PC-3 (cell line): ENCODE data around the gene HPSE2. TPM values are rescaled to one million over a fixed set of nuclear protein-coding genes. Genes with fewer than 3 reads are reported as not detected.

Experiments
- ATAC-seq: fragments of 200-7000 bp; cut with Tn5 transposase; 2 replicates; pipeline ENCODE4 v1.9.1; 2020; ENCODE audit warnings: mild to moderate bottlenecking, moderate library complexity
- BruUV-seq: library from RNA; stranded (reverse); fragments of 400-500 nt; replicated peaks from 2 replicates; lab custom pipeline; 2021; lab: Mats Ljungman, UMichigan
- CTCF ChIA-PET: fragments of 300-600 bp; sonication (Branson Sonifier 250); formaldehyde crosslinking; loops from one replicate; lab custom pipeline; 2022; ENCODE audit warnings: antibody characterized with exemption; lab: Charles Lee
- POLR2A ChIA-PET: fragments of 300-600 bp; sonication (Branson Sonifier 250); formaldehyde crosslinking; loops from one replicate; lab custom pipeline; 2022; ENCODE audit warnings: antibody characterized with exemption; ENCODE audit not compliant: unreplicated experiment; lab: Charles Lee
- DNase-seq: peaks from one replicate; pipeline ENCODE4 v3.0.0-alpha.2; 2015
- H2AFZ ChIP-seq: fragments of 300-600 bp; sonication (generic); 2 replicates; pipeline ENCODE4 v1.6.0; 2016; ENCODE audit warnings: antibody characterized with exemption, low read length
- H3F3A ChIP-seq: fragments of 300-600 bp; sonication (generic); one replicate; pipeline ENCODE4 v1.6.0; 2017; ENCODE audit warnings: antibody characterized with exemption, low read length, control low read depth, mild to moderate bottlenecking; ENCODE audit not compliant: unreplicated experiment
- H3K27ac ChIP-seq: fragments of 300-600 bp; sonication (generic); 2 replicates; pipeline ENCODE4 v1.5.1; 2016; ENCODE audit warnings: mild to moderate bottlenecking, low read length
- H3K27me3 ChIP-seq: fragments of 300-600 bp; sonication (generic); 2 replicates; pipeline ENCODE4 v1.6.1; 2016; ENCODE audit warnings: low read length, mixed read lengths
- H3K36me3 ChIP-seq: fragments of 300-600 bp; sonication (generic); 2 replicates; pipeline ENCODE4 v1.6.1; 2016; ENCODE audit warnings: low read depth, mixed run types, low read length, mixed read lengths
- H3K4me1 ChIP-seq: fragments of 300-600 bp; sonication (generic); 2 replicates; pipeline ENCODE4 v1.5.1; 2016; ENCODE audit warnings: low read length; ENCODE audit not compliant: insufficient read depth
- H3K4me2 ChIP-seq: fragments of 300-600 bp; sonication (generic); 2 replicates; pipeline ENCODE4 v1.6.0; 2016; ENCODE audit warnings: low read length
- H3K4me3 ChIP-seq: fragments of 300-600 bp; sonication (generic); 2 replicates; pipeline ENCODE4 v1.5.1; 2016; ENCODE audit warnings: mild to moderate bottlenecking, low read length, mixed read lengths
- H3K79me2 ChIP-seq: fragments of 300-600 bp; sonication (generic); 2 replicates; pipeline ENCODE4 v1.6.1; 2017; ENCODE audit warnings: low read length, mixed read lengths
- H3K9ac ChIP-seq: fragments of 300-600 bp; sonication (generic); 2 replicates; pipeline ENCODE4 v1.6.0; 2016; ENCODE audit warnings: mild to moderate bottlenecking, low read length
- H3K9me2 ChIP-seq: fragments of 300-600 bp; sonication (generic); replicated peaks from 2 replicates; pipeline ENCODE4 v1.6.1; 2016; ENCODE audit warnings: mixed run types, low read length, mixed read lengths
- H3K9me3 ChIP-seq: fragments of 300-600 bp; sonication (generic); 2 replicates; pipeline ENCODE4 v1.6.1; 2016; ENCODE audit warnings: low read length, mixed read lengths
- H4K20me1 ChIP-seq: fragments of 300-600 bp; sonication (generic); 2 replicates; pipeline ENCODE4 v1.6.1; 2016; ENCODE audit warnings: low read length, mixed read lengths
- CTCF ChIP-seq: fragments of 300-600 bp; sonication (generic); conservative IDR thresholded peaks from 2 replicates; pipeline ENCODE4 v1.5.1; 2017; ENCODE audit warnings: antibody characterized with exemption, low read depth, mild to moderate bottlenecking, low read length
- EZH2 ChIP-seq: fragments of 300-600 bp; sonication (generic); IDR thresholded peaks from one replicate; pipeline ENCODE4 v1.6.1; 2017; ENCODE audit warnings: antibody characterized with exemption, mild to moderate bottlenecking, low read length; ENCODE audit not compliant: unreplicated experiment
- EZH2phosphoT487 ChIP-seq: fragments of 300-600 bp; sonication (generic); IDR thresholded peaks from 2 replicates; pipeline ENCODE4 v1.6.1; 2018; ENCODE audit warnings: mild to moderate bottlenecking, antibody characterized with exemption, low read length, borderline replicate concordance
- intact Hi-C: fragments of 100-400 bp; cut with micrococcal nuclease; formaldehyde crosslinking; loops from 2 replicates; pipeline ENCODE4 v1.9.0; 2023
- total RNA-seq: library from RNA; depleted of rRNA; stranded (reverse); fragments of >200 nt; gene quantifications from 2 replicates; pipeline ENCODE4 v1.2.3, GENCODE V29; 2014

Gene HPSE2
- total RNA-seq, 1 experiment from 2014 or later, result 0.15 TPM

GRCh38 chr10:98684019-98684899 is 551.4 kb downstream of the HPSE2 start:
- no peak overlapping the region for H2AFZ ChIP-seq
- ATAC-seq (no peak), DNase-seq (no peak)
- H3K9me3 ChIP-seq, result no peaks in the 10 kb centered on the region
- ChIA-PET CTCF (no interaction called here), POLR2A (no interaction called here)
- intact Hi-C loops, result no loop called here
- no peak overlapping the region for H3K27ac ChIP-seq
- TF ChIP-seq EZH2phosphoT487, result no peak
- TF ChIP-seq EZH2, result no peak
- no peak for TF ChIP-seq CTCF
- no peaks in the 10 kb centered on the region for H3K9me2 ChIP-seq
- H3K4me1 ChIP-seq, result no peaks in the 10 kb centered on the region
- BruUV-seq, result no TSS peak
- H3F3A ChIP-seq, result no peaks in the 10 kb centered on the region
- no peaks in the 10 kb centered on the region for H4K20me1 ChIP-seq
- peaks cover 5% of the 10 kb centered on the region for H3K27me3 ChIP-seq
- no peak overlapping the region for H3K4me3 ChIP-seq
- no peak overlapping the region for H3K4me2 ChIP-seq
- H3K79me2 ChIP-seq, result no peaks in the 10 kb centered on the region
- H3K9ac ChIP-seq, result no peak overlapping the region
- no peaks in the 10 kb centered on the region for H3K36me3 ChIP-seq

- Histone ChIP-seq H3K9me3 (no peaks in the 10 kb centered on the region), H3K4me1 (no peaks in the 10 kb centered on the region), H3K4me2 (no peak overlapping the region), H3K9ac (no peak overlapping the region), H3K4me3 (no peak overlapping the region), H3F3A (no peaks in the 10 kb centered on the region), H3K36me3 (no peaks in the 10 kb centered on the region), H3K9me2 (no peaks in the 10 kb centered on the region), H3K27ac (no peak overlapping the region), H2AFZ (no peak overlapping the region), H3K27me3 (no peaks in the 10 kb centered on the region), H3K79me2 (no peaks in the 10 kb centered on the region), H4K20me1 (no peaks in the 10 kb centered on the region)
- DNase-seq (no peak), ATAC-seq (no peak)
- no TSS peak for BruUV-seq
- POLR2A ChIA-PET, result no interaction called here
- intact Hi-C loops, result no loop called here
- CTCF ChIA-PET, result no interaction called here
- no peak for TF ChIP-seq EZH2
- no peak; the same call in 1 of the 2 replicates for TF ChIP-seq CTCF
- TF ChIP-seq EZH2phosphoT487, result no peak
Observed at GRCh38 chr10:98676895-98677294, 558.8 kb downstream of the HPSE2 start.

- H3K4me1 ChIP-seq, result no peaks in the 10 kb centered on the region
- no peak overlapping the region for H3K9ac ChIP-seq
- ATAC-seq, result no peak
- ChIA-PET CTCF (no interaction called here), POLR2A (no interaction called here)
- H2AFZ ChIP-seq, result no peak overlapping the region
- no peaks in the 10 kb centered on the region for H3K27me3 ChIP-seq
- H3K79me2 ChIP-seq, result no peaks in the 10 kb centered on the region
- no peaks in the 10 kb centered on the region for H3K9me3 ChIP-seq
- H3F3A ChIP-seq, result no peaks in the 10 kb centered on the region
- no peak overlapping the region for H3K27ac ChIP-seq
- no peak overlapping the region for H3K4me3 ChIP-seq
- no peak overlapping the region for H3K4me2 ChIP-seq
- H3K9me2 ChIP-seq, result no peaks in the 10 kb centered on the region
- H4K20me1 ChIP-seq, result no peaks in the 10 kb centered on the region
- TF ChIP-seq CTCF (no peak), EZH2phosphoT487 (no peak), EZH2 (no peak)
- no peaks in the 10 kb centered on the region for H3K36me3 ChIP-seq
- DNase-seq, result no peak
- no TSS peak for BruUV-seq
- intact Hi-C loops, result no loop called here
Observed at GRCh38 chr10:98675902-98676301, 559.8 kb downstream of the HPSE2 start.
